ENCODE results near the gene NAT8L.
"Not testable (repeated sequence)": the region's sequence is repeated elsewhere in the genome, so short reads cannot be mapped to it uniquely, and the experiment has no call there.

The NAT8L gene

DNA sequence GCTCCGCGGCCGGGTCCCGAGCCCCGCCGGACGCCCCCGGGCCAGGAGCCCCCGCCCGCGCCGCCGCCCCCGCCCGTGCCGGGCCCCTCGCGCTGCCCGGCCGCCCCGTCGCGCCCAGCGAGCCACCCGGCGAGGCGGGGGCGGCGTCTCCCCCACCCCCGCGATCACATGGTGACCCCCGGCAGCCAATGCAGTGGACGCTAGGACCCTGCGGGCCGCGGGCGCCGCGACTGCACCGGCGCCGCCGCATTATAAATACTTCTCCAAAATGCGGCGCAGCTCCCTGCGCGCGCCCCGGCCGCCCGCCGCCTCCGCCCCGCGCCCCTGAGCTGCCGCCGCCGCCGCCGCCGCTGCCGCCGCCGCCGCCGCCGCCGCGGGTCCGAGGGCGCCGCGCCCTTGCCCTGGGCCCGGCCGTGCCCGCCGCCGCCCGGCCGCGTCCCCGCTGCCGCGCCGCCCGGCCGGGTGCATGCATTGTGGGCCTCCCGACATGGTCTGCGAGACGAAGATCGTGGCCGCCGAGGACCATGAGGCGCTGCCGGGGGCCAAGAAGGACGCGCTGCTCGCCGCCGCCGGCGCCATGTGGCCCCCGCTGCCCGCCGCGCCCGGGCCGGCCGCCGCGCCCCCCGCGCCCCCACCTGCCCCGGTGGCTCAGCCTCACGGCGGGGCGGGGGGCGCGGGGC, at the start of gene NAT8L:
TSS of gene NAT8L (plus strand) at position 282 of the 680 bp plus-strand sequence. CDS start at position 467, 185 bp downstream.
- DNase-seq, result peak; percentile 9

- peak; percentile 35 for DNase-seq
Observed at GRCh38 chr4:2009651-2010233, 49.4 kb upstream of the NAT8L start.

DNA sequence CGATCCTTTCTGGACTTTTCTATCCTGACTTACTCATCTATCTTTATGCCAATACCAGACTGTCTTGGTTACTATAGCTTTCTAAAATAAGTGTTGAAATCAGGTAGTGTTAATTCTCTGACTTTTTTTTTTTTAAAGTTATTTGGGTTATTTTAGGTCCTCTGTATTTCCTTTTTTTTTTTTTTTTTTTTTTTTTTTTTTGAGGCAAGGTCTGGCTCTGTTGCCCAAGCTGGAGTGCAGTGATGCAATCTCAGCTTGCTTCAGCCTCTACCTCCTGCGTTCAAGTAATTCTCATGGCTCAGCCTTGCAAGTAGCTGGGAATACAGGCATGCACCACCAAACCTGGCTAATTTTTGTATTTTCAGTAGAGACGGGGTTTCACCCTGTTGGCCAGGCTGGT, 47.5 kb upstream of the NAT8L start:
- no peak for DNase-seq

DNA sequence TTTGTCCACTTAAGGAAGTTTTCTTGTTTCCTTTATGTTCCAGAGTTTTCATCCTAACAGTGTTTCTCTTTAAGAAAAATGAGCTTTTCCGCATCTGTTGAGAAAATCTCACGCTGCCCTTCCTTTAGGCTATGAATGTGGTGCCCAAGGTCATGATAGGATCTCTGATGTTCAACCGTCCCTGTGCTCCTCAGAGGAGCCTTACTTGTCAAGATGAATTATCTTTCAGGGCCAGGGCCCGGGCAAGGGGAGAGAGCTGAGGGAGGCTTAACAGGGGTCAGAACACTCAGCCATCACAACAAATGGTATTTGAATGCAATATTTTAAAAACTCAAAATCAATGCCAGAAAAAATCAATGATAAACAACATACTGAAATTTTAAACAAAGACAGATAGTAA, 44.1 kb upstream of the NAT8L start:
- DNase-seq, result no peak

DNA sequence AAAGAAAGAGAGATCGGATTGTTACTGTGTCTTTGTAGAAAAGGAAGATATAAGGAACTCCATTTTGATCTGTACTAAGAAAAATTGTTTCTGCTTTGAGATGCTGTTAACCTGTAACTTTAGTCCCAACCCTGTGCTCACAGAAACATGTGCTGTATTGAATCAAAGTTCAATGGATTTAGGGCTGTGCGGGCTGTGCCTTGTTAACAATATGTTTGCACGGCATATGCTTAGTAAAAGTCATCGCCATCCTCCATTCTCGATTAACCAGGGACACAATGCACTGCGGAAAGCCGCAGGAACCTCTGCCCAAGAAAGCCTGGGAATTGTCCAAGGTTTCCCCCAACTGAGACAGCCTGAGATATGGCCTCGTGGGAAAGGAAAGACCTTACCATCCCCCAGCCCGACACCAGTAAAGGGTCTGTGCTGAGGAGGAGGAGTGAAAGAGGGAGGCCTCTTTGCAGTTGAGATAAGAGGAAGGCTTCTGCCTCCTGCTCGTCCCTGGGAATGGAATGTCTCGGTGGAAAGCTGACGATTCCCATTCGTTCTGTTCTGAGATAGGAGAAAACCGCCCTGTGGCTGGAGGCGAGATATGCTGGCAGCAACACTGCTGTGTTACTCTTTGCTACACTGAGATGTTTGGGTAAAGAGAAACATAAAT, 37.6 kb upstream of the NAT8L start:
- DNase-seq, result not testable (repeated sequence)

DNA sequence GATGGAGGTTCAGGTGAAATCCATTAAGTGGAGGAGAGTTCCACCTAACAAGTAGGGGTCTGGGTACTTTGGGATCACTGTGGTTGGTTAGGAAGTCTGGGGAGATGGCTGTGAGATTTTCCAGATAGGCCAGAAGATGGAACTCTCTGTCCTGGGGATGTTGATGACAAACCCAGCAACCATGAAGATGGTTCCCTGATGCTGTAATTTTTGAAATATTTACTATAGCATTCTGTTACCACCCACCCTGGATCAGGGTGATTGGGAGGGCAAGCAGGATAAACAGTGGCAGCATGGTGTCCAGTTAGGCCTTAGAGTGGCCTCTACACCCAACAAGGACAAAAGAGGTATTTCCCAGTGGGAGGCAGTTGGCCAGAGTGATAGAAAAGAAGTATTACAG, 34.4 kb upstream of the NAT8L start:
- DNase-seq, result no peak

- no peak for DNase-seq
Observed at GRCh38 chr4:2025817-2026216, 33.3 kb upstream of the NAT8L start.

DNA sequence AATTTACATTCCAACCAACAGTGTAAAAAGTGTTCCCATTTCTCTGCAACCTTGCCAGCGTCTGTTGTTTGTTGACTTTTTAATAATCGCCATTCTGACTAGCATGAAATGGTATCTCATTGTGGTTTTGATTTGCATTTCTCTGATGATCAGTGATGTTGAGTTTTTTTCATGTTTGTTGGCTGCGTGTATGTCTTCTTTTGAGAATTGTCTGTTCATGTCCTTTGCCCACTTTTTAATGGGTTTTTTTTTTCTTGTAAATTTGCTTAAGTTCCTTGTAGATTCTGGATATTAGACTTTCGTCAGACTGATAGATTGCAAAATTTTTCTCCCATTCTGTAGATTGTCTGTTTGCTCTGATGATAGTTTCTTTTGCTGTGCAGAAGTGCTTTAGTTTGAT, 32.0 kb upstream of the NAT8L start:
- not testable (repeated sequence) for DNase-seq

DNA sequence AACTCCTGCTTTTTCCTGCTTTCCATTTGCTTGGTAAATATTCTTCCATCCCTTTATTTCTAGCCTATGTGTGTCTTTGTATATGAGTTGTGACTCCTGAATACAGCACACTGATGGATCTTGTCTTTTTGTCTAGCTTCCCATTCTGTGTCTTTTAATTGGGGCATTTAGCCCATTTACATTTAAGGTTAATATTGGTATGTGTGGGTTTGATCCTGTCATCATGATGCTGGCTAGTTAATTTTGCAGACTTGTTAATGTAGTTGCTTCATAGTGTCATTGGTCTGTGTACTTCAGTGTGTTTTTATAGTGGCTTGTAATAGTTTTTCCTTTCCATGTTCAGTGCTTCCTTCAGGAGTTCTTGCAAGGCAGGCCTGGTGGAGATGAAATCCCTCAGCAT, 28.0 kb upstream of the NAT8L start:
- not testable (repeated sequence) for DNase-seq

GRCh38 chr4:2036327-2036726, 22.8 kb upstream of the NAT8L start:
- no peak for DNase-seq

GRCh38 chr4:2036866-2037265, 22.3 kb upstream of the NAT8L start:
- DNase-seq, result no peak

DNA sequence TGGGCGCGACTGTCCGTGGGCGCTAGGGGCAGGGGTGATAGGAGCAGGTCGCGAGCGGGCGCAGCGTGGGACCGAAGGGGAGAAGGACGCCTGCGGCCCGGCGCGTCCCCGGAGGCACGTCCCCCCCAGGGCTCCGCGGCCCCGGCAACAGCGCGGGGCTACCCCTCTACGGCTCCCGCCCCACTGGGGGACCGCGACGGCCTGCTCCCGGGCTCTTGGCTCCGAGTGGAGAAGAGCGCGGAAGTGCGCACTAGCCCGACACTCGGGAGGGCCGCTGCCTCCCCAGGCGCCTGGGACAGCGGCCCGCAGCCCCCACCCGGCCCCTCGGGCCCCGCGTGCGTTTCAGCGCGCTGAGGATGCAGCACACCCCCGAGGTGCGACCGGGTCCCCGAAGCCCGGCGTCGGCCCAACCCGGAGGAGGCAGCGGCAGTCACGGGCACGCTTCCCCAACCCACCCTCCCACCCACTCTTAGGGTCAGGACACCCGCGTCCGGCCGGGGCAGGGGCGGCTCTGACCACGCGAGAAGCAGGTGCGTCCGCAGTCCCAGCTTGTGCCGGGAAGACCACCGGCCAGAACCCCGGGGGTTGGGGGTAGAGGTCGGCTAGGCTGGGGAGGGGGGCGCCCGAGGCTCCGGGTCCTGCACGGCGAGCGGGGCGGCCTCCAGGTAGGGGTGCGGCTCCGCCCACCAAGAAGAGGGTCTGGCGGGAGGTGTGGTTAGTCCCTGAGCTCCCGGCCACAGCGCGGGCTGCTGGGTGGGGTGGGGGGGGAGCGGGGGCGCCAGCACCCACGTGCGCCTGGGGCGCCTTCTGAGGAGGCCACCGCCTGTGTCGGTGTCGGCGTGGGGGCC, 18.5 kb upstream of the NAT8L start:
- DNase-seq, result no peak

DNA sequence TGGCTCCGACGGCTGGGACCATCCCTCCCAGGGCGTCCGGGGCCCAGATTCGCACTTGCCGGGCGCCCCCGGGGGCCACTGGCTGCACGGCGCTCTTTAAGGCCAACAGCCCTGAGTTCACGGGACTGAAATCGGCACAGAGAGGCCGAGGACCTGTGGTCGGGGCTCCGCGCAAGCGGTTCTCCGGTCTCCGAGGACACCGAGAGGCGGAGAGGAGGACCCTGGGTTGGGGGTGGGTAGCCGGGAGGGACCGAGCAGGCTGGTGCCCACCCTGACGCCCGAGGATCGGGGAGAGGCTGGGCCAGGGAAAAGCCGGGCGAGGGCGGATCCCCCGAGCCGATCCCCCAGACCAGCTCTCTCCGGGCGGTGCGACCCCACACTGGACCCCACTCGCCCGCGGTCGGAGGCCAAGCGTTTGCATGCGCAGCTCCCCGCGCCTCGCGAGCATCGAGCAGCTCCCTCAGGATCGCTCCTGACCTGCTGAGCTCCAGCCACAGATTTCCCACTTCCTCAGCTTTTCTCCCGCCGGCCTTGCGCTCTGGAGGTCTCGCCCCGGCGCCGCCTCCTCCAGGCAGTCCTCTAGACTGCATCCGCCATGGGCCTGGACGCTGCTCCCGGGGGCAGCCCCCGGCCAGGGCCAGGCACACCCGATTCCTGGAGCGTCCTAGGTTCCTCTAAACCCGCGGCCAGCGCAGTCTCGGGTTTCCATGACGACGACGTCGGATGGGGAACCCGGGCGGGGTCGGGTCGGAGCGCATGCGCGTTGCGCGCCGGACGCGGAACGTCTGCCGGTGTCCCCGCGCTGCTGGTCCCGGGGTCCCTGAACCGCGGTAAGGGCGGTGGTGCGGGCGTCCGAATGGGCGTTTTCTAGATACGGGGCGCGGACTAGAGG, 17.6 kb upstream of the NAT8L start:
- peak; percentile 21 for DNase-seq

DNA sequence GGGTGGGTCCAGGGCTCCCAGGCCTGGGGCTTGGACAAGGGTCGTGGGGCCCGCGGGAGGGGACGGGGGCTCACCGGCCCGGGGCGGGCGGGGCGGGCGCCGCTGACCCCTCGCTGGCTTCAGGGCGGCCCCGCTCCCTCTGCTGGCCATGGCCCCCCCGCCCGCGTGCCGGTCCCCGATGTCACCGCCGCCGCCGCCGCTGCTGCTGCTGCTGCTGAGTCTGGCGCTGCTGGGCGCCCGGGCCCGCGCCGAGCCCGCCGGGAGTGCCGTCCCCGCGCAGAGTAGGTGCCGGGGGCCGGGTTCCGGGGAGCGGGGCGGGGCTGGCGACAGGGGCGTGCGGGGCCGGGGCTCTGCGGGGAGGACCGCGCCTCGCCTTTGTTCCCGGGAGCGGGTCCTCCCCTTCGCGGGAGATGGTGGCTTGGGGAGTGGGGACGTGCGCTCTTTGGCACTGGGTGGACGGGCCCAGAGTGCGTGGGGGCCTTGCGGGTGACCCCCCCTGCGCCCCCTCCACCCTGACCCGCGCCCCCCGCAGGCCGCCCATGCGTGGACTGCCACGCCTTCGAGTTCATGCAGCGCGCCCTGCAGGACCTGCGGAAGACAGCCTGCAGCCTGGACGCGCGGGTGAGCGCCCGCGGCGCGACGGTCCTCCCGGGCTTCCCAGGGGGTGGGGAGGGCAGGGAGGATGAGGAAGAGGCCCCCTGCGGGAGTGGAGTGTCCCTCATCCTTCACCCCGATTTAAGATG, 16.8 kb upstream of the NAT8L start:
- no peak for DNase-seq

DNA sequence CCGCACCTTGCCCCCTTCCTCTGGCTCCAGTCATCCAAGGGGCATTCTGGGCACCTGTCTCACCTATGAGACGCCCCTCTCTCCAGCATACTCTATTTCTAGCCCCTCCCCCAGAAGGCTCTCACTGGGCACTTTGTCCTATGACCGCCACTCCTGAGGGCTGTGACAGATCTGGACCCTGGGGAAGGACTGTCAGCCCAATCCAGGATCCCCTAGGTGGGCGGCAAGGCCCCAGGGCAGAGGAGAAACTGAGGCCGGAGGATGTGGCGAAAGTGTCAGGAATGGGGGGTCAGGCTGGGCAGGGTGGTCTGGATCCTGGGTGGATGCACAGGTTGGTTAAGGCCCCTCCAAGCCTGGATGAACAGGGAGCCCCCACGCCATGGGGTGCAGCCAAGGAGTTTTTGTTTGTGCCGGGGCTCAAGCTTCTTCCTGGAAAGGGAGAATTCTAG, 16.2 kb upstream of the NAT8L start:
- no peak for DNase-seq

DNA sequence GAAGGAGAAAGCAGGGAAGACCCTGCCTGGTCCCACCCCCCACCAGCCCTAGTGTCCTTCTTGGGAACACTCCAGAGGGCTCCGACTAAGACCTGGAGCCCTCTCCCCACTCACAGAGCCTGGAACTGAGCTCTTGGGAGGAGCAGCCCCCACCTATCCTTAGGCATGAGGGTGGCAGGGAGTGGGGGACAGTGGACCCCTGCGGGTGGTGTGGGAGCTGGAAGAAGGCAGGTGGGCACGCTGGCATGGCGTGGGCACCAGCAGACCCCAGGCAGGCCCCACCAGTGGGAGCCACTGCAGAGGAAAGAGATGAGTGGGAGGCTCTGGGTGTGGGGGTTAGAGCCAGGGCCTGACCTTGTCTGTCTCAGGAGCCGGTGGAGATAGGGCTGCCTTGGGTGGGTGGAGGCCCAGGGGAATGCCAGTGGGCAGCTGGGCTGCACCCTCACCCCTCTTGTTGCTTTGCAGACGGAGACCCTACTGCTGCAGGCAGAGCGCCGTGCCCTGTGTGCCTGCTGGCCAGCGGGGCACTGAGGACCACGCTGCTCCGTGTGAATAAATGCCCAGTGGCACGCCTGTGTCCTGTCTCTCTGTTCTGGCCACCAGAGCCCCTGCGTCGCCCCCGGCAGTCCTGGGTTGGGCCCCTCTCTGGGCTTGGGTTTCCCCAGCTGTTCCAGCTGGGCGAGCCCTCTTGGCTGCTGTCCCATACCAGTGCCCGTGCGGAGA, 15.6 kb upstream of the NAT8L start:
- no peak for DNase-seq

GRCh38 chr4:2044119-2044485, 15.0 kb upstream of the NAT8L start:
- DNase-seq, result no peak

DNA sequence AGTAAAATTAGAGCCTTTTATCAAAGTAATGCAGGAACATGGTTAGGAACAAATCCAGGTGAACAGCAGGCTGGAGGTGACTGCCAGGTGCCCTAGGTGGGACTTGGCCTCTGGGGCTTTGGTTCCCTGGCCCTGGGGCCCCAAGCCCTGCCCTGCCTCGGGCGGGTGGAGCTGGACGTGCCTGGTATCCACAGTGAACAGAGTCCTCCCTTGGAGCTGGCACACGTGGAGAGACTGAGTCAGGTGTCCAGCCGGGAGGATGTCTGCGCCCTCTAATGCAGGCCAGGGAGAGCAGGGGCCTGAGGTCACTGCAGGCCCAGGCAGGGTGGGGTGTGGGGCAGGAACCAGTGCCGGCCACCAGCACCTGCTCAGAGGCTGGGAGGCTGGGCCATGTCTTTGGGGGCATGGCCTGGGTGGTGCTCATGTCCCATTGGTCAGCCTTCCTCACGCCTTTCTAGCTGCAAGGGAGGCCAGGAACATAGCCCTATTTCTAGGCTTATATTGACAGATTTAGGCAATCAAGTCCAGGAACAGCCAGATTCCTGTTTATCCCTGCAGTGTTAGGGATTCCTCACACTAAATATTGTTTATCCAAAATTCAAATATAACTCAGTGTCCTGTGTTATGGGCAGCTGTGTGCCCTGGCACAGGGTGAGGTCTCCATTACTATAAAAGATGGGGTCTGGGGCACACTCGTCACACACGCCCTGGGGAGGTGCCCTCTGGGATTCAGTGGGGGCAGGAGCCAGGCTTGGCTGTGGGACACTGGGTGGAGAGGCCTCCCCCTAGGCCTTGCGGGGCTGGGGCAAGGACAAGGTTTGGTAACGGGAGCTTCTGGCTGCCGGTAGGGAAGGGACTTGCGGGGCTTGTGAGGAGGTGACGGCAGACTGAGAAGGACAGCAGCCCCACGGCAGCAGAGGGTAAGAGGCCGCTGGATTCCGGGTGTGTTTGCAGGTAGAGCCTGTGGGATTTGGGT, 14.3 kb upstream of the NAT8L start:
- DNase-seq, result no peak

GRCh38 chr4:2045518-2045951, 13.6 kb upstream of the NAT8L start:
- DNase-seq, result no peak

Data from kidney glomerular epithelial cell (primary cell).